Measurements from ENCODE around the gene TBC1D22A.

TBC1D22A gene

DNA sequence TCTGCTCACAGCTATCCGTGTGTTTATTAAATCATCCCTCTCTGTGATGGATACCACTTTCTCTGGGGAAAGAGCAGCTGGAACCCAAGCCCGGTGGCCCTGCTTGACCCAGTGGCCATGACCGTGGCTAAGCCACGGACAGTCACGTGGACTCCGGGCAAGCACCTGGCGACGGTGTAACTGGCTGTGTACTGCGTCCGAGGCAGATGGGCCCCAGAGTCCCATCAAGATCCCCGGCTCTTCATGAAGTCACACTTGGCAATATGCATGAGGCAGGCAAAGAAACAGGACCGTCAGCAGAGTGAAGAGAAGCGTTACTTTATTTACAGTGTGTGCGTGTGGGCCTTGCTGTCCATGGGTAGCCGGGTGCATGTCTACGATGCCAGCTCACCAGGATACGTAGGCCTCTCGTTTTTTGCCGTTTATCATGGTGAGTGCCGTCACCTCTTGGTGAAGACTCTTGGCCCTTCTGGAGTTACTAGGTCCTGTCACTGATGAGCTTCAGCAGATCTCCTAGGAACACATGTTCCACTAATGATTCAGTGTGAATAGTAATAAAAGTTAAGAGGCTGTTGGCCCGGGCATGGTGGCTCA lies 366.3 kb downstream of the TBC1D22A start:
- H3K36me3 ChIP-seq (replicated peaks; ENCODE audit: low read depth, low read length): peaks cover 10% of the 10 kb centered on the region

DNA sequence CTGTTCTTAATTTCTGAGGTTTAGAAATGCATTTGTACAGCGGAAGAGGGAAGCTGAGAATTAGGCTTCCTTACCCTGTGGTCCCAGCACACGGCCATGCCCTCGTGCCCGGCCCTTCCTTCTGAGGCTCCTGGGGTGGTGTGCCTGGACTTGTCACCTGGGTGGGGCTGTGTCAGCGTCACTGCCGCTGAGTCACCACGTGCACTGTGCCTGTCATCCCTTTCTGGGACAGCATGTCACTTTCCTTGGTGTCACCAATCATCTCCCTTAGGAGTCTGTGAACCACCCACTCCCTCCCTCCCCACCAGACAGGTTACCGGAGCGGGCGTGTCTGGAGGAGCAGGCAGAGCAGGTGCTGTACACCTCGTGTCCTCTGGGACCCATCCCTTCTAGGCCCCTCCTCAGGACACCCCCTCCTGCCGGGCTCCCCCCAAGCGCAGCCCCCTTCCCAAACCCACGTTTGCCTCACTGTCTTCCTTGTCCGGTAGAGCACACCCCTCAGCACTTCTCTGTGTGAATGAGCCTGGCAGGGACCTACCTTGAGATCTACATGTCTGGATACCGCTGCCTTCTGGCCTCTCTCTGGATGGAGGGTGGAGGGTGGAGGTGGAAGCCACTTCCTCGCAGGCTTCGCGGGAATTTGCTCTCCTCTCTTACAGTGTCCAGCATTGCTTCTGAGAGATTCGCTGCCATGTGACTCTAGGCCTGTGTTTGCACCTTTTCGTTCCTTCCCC lies 367.6 kb downstream of the TBC1D22A start:
- H3K36me3 ChIP-seq (replicated peaks; ENCODE audit: low read depth, low read length): peaks cover 10% of the 10 kb centered on the region
- no peaks in the 10 kb centered on the region for H3K4me1 ChIP-seq (ENCODE audit: low read length)
- no peak overlapping the region for H2AFZ ChIP-seq (ENCODE audit: low read depth, low read length)
- H3K9ac ChIP-seq (ENCODE audit: low read length): no peak overlapping the region
- no peak overlapping the region for H3K4me3 ChIP-seq (ENCODE audit: low read length)
- no peak overlapping the region for H3K4me2 ChIP-seq (ENCODE audit: low read length)
- H3K9me3 ChIP-seq (ENCODE audit: insufficient read depth, low read length): no peaks in the 10 kb centered on the region
- H3K79me2 ChIP-seq (ENCODE audit: low read length): no peaks in the 10 kb centered on the region
- TF ChIP-seq EZH2phosphoT487 (IDR thresholded peaks at IDR 0.05; ENCODE audit: low read depth): no peak
- TF ChIP-seq, protein P1, sequence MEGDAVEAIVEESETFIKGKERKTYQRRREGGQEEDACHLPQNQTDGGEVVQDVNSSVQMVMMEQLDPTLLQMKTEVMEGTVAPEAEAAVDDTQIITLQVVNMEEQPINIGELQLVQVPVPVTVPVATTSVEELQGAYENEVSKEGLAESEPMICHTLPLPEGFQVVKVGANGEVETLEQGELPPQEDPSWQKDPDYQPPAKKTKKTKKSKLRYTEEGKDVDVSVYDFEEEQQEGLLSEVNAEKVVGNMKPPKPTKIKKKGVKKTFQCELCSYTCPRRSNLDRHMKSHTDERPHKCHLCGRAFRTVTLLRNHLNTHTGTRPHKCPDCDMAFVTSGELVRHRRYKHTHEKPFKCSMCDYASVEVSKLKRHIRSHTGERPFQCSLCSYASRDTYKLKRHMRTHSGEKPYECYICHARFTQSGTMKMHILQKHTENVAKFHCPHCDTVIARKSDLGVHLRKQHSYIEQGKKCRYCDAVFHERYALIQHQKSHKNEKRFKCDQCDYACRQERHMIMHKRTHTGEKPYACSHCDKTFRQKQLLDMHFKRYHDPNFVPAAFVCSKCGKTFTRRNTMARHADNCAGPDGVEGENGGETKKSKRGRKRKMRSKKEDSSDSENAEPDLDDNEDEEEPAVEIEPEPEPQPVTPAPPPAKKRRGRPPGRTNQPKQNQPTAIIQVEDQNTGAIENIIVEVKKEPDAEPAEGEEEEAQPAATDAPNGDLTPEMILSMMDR (IDR thresholded peaks at IDR 0.05; ENCODE audit: low read depth, low read length): no peak
- no peak overlapping the region for H3K27ac ChIP-seq (ENCODE audit: low read length)
- peaks cover 57% of the 10 kb centered on the region for H4K20me1 ChIP-seq (ENCODE audit: insufficient read depth, low read length)
- H3K27me3 ChIP-seq (ENCODE audit: low read depth, low read length): no peaks in the 10 kb centered on the region

More for the DNA sequence above, 366.3 kb downstream of the TBC1D22A start:
- H3K9me3 ChIP-seq (ENCODE audit: insufficient read depth, low read length): no peaks in the 10 kb centered on the region
- H2AFZ ChIP-seq (ENCODE audit: low read depth, low read length): no peak overlapping the region
- no peaks in the 10 kb centered on the region for H3K4me1 ChIP-seq (ENCODE audit: low read length)
- no peak overlapping the region for H3K9ac ChIP-seq (ENCODE audit: low read length)
- H3K27me3 ChIP-seq (ENCODE audit: low read depth, low read length): no peaks in the 10 kb centered on the region
- H4K20me1 ChIP-seq (ENCODE audit: insufficient read depth, low read length): peaks cover 61% of the 10 kb centered on the region
- no peaks in the 10 kb centered on the region for H3K79me2 ChIP-seq (ENCODE audit: low read length)
- no peak overlapping the region for H3K27ac ChIP-seq (ENCODE audit: low read length)
- H3K4me3 ChIP-seq (ENCODE audit: low read length): no peak overlapping the region
- H3K4me2 ChIP-seq (ENCODE audit: low read length): no peak overlapping the region
- no peak for TF ChIP-seq EZH2phosphoT487 (IDR thresholded peaks at IDR 0.05; ENCODE audit: low read depth)
- TF ChIP-seq, protein P1 (IDR thresholded peaks at IDR 0.05; ENCODE audit: low read depth, low read length): no peak

DNA sequence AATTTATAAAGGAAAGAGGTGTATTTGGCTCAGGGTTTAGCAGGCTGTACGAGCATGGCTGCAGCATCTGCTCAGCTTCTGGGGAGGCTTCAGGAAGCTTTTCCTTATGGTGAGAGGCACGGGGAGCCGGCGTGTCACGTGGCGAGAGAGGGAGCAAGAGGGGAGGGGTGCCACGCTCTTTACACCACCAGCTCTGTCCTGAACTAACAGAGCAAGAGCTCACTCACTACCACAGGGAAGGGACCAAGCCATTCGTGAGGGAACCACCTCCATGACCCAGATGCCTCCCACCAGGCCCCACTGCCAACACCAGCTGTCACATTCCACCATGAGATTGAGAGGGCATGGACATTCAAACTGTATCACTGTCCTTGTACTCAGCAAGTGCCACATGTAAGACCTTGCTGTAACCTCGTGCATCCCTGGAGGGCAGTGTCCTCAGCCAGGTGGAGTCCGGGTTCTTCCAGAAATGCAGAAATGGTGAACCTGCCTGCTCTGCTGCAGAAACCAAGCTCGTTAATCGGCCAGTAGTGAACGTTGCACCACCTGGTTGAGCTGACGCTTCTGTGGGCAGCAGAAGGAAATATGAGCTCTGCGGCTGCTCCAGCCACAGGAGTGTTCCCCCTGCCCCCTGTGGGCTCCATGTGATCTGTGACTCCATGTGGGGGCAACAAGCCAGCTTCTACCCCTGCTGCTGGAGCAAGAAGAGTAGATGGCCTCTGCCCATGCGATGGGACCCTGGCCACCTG lies 368.6 kb downstream of the TBC1D22A start:
- Histone ChIP-seq H3K27me3 (ENCODE audit: low read depth, low read length) (no peaks in the 10 kb centered on the region), H2AFZ (ENCODE audit: low read depth, low read length) (no peak overlapping the region), H3K36me3 (replicated peaks; ENCODE audit: low read depth, low read length) (peaks cover 10% of the 10 kb centered on the region), H3K4me2 (ENCODE audit: low read length) (no peak overlapping the region), H3K9ac (ENCODE audit: low read length) (no peak overlapping the region), H3K9me3 (ENCODE audit: insufficient read depth, low read length) (no peaks in the 10 kb centered on the region), H3K79me2 (ENCODE audit: low read length) (no peaks in the 10 kb centered on the region), H4K20me1 (ENCODE audit: insufficient read depth, low read length) (peaks cover 52% of the 10 kb centered on the region), H3K27ac (ENCODE audit: low read length) (no peak overlapping the region), H3K4me1 (ENCODE audit: low read length) (no peaks in the 10 kb centered on the region), H3K4me3 (ENCODE audit: low read length) (no peak overlapping the region)
- TF ChIP-seq, protein P1 (IDR thresholded peaks at IDR 0.05; ENCODE audit: low read depth, low read length): no peak
- TF ChIP-seq EZH2phosphoT487 (IDR thresholded peaks at IDR 0.05; ENCODE audit: low read depth): no peak

All from OCI-LY3 (cell line).